Stomach (tissue), 9 donors: ENCODE data around the gene ZNF431. TPM values are rescaled to one million over a fixed set of nuclear protein-coding genes. Genes with fewer than 3 reads are reported as not detected.

ENCODE experiments used
- DNase-seq, 2 donors: peaks; one replicate each; pipeline versions ENCODE4 v3.0.0 to v3.0.0-alpha.2; 2013 to 2019
- H3K27ac ChIP-seq, 5 donors: fragments of 200-600 bp in 4 of 5; sonication (generic) in 4 of 5; one replicate each; pipeline ENCODE4 v1.5.1; 2013 to 2019; ENCODE audit warnings: mild to moderate bottlenecking in 1 of 5, moderate library complexity in 1 of 5
- H3K27me3 ChIP-seq, 3 donors: fragments of 200-600 bp; sonication (generic); one replicate each; pipeline ENCODE4 v1.5.1; 2017 to 2019; ENCODE audit warnings: mixed run types in 1 of 3
- H3K36me3 ChIP-seq, 4 donors: fragments of 200-600 bp; sonication (generic); 1 replicate in 3 of 4; 2 replicates in 1 of 4; pipeline ENCODE4 v1.5.1; 2016 to 2019
- H3K4me1 ChIP-seq, 4 donors: fragments of 200-600 bp; sonication (generic); one replicate each; pipeline ENCODE4 v1.5.1; 2016 to 2019
- H3K4me3 ChIP-seq, 4 donors: fragments of 200-600 bp; sonication (generic) in 3 of 4; one replicate each; pipeline ENCODE4 v1.5.1; 2016 to 2019; ENCODE audit warnings: mild to moderate bottlenecking in 1 of 4
- H3K9me3 ChIP-seq, 4 donors: fragments of 200-600 bp; sonication (generic); one replicate each; pipeline ENCODE4 v1.5.1; 2016 to 2019
- CTCF ChIP-seq, 7 experiments: fragments of 450-650 bp in 4 of 7; fragments of 200-600 bp in 3 of 7; sonication (generic) in 3 of 7; IDR thresholded peaks; one replicate each; pipeline ENCODE4 v1.5.1; 2016 to 2019; ENCODE audit warnings: antibody characterized with exemption in 7 of 7, control low read depth in 2 of 7, mild to moderate bottlenecking in 1 of 7
- EP300 ChIP-seq: sonication (generic); formaldehyde crosslinking; IDR thresholded peaks from one replicate; pipeline ENCODE4 v1.6.1; 2017; ENCODE audit warnings: antibody characterized with exemption
- POLR2A ChIP-seq, 4 donors: fragments of 450-650 bp; IDR thresholded peaks; one replicate each; pipeline ENCODE4 v1.6.1; 2016; ENCODE audit warnings: antibody characterized with exemption in 4 of 4, control low read depth in 2 of 4, mild to moderate bottlenecking in 1 of 4, moderate library complexity in 1 of 4
- POLR2AphosphoS5 ChIP-seq, 3 donors: sonication (generic); formaldehyde crosslinking; IDR thresholded peaks; one replicate each; pipeline ENCODE4 v1.6.1; 2016; ENCODE audit warnings: antibody characterized with exemption in 3 of 3
- WGBS, 5 donors: extraction: QIAGEN DNeasy Blood & Tissue Kit in 3 of 5; methylation state at CpG; one replicate each; pipeline versions ENCODE4 v1.1.5 to v1.1.7; 2013 to 2018; 5-methylcytosine and 5-hydroxymethylcytosine counted together
- intact Hi-C: fragments of 100-400 bp; cut with DNase I; formaldehyde crosslinking; loops from one replicate; pipeline ENCODE4 v1.15.1; 2023; ENCODE audit warnings: low total_unique reads
- polyA plus RNA-seq, 3 donors: library from polyadenylated mRNA; stranded (reverse); fragments of 200-250 nt; gene quantifications; one replicate each; pipeline ENCODE4 v1.2.3, GENCODE V29; 2013
- total RNA-seq, 5 donors: library from RNA; depleted of rRNA; stranded (reverse); fragments of >200 nt; gene quantifications; one replicate each; pipeline versions ENCODE4 v1.1.0 to v1.2.3, GENCODE V29; 2014 to 2016
- donor health status: healthy with polysubstance abuse.
- donor health status: Bipolar disorder and iron deficiency.
- donor health status: healthy.

The ZNF431 gene
- total and polyA plus RNA-seq, 8 donors: 2.0 to 55.4 (median 5.8) TPM

GRCh38 chr19:21117041-21117907 lies 24.6 kb upstream of the ZNF431 start:
- DNase-seq: no peak
- H3K4me1 ChIP-seq: no peaks in the 10 kb centered on the region
- H3K27ac ChIP-seq: no peak overlapping the region
- intact Hi-C loops: no loop called here
- no peaks in the 10 kb centered on the region for H3K27me3 ChIP-seq
- WGBS, 5 donors: 92 to 100% (median 95%) methylated on average over 2 of the region's 2 CpGs
- no peak overlapping the region for H3K4me3 ChIP-seq
- TF ChIP-seq POLR2A (IDR thresholded peaks at IDR 0.05) (no peak), EP300 (no peak), POLR2AphosphoS5 (IDR thresholded peaks at IDR 0.05) (no peak), CTCF (IDR thresholded peaks at IDR 0.05) (no peak)
- peaks cover 0 to 64% (median 20%) of the 10 kb centered on the region in 4 donors for H3K9me3 ChIP-seq
- peaks cover 15 to 53% (median 32%) of the 10 kb centered on the region in 4 donors for H3K36me3 ChIP-seq

GRCh38 chr19:21126078-21126477 lies 15.8 kb upstream of the ZNF431 start:
- peaks cover 0 to 7% (median 2%) of the 10 kb centered on the region in 4 donors for H3K36me3 ChIP-seq
- H3K4me3 ChIP-seq: no peak overlapping the region
- no peaks in the 10 kb centered on the region for H3K27me3 ChIP-seq
- TF ChIP-seq EP300: no peak
- no peak for TF ChIP-seq CTCF (IDR thresholded peaks at IDR 0.05)
- TF ChIP-seq POLR2A (IDR thresholded peaks at IDR 0.05): no peak
- no peak for TF ChIP-seq POLR2AphosphoS5 (IDR thresholded peaks at IDR 0.05)
- intact Hi-C loops: no loop called here
- H3K4me1 ChIP-seq: no peaks in the 10 kb centered on the region
- no peak overlapping the region for H3K27ac ChIP-seq
- no peak for DNase-seq
- H3K9me3 ChIP-seq: peaks cover 0 to 16% (median 8%) of the 10 kb centered on the region in 4 donors

GRCh38 chr19:21127001-21127400 lies 14.8 kb upstream of the ZNF431 start:
- intact Hi-C loops: no loop called here
- Histone ChIP-seq H3K4me3 (no peak overlapping the region), H3K9me3 (peaks cover 0 to 15% (median 8%) of the 10 kb centered on the region in 4 donors), H3K27ac (no peak overlapping the region), H3K27me3 (no peaks in the 10 kb centered on the region), H3K4me1 (no peaks in the 10 kb centered on the region), H3K36me3 (peaks cover 0 to 7% (median 2%) of the 10 kb centered on the region in 4 donors)
- no peak for DNase-seq
- 39 to 74% (median 44%) methylated on average over 2 of the region's 2 CpGs for WGBS, 5 donors
- TF ChIP-seq EP300 (no peak), POLR2A (IDR thresholded peaks at IDR 0.05) (no peak), CTCF (IDR thresholded peaks at IDR 0.05) (no peak), POLR2AphosphoS5 (IDR thresholded peaks at IDR 0.05) (no peak)

GRCh38 chr19:21127898-21128297 lies 13.9 kb upstream of the ZNF431 start:
- peaks cover 0 to 15% (median 3%) of the 10 kb centered on the region in 4 donors for H3K9me3 ChIP-seq
- H3K4me1 ChIP-seq: no peaks in the 10 kb centered on the region
- WGBS, 5 donors: 40 to 50% (median 46%) methylated on average over 4 of the region's 4 CpGs
- intact Hi-C loops: no loop called here
- TF ChIP-seq CTCF (IDR thresholded peaks at IDR 0.05) (no peak), EP300 (no peak), POLR2AphosphoS5 (IDR thresholded peaks at IDR 0.05) (no peak), POLR2A (IDR thresholded peaks at IDR 0.05) (no peak)
- H3K36me3 ChIP-seq: peaks cover 0 to under 1% (median 0%) of the 10 kb centered on the region in 4 donors
- DNase-seq: no peak
- H3K27ac ChIP-seq: no peak overlapping the region
- H3K4me3 ChIP-seq: no peak overlapping the region
- H3K27me3 ChIP-seq: no peaks in the 10 kb centered on the region
